Stimulated activated CD4-positive, alpha-beta T cell treated with anti-CD3 and anti-CD28 coated beads, Interleukin-1b, Interleukin-23, amount 100 ng/mL, for 48 hours (primary cell): Measurements from ENCODE around the gene CNOT11.

Experiments used
- DNase-seq: peaks from one replicate; pipeline ENCODE4 v3.0.0-alpha.2; 2020

Gene CNOT11

DNA sequence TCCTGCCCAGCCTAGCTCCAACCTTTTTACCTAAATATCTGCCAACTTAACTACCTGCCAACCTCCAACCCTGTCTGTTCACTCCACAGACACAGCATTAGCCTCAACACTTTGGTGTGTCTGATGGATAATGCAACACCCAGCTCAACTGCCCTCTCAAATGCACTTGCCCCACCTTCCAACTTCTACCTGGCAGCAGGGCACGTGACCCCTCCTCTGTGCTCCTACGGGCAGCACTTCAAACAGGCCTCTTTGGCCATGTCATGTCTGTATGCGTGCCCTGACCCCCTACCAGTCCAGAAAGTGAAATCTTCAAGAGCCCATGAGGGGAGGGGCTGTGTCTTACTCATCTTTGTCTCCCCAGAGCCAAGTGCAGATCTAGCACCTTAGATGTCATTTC lies 30.3 kb downstream of the CNOT11 start:
- DNase-seq = no peak

DNA sequence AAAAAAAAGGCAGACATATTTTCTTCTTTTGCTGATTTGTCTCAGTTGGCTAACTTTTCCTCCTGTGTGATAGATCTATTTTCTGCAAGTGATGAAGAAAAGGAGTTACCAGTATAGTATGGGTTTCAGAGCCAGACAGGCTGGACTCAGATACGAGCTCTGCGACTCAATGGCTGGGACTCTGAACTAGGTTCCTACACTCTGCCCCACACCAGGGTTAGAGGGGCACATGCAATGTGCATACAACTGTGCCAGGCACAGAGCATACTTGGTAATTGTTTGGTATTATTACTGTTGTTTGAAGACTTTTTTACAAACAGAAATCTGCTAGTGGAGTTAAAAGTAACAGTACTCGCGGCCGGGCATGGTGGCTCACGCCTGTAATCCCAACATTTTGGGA lies 34.0 kb downstream of the CNOT11 start:
- DNase-seq = no peak

GRCh38 chr2:101287303-101287702 lies 34.6 kb downstream of the CNOT11 start:
- no peak for DNase-seq

DNA sequence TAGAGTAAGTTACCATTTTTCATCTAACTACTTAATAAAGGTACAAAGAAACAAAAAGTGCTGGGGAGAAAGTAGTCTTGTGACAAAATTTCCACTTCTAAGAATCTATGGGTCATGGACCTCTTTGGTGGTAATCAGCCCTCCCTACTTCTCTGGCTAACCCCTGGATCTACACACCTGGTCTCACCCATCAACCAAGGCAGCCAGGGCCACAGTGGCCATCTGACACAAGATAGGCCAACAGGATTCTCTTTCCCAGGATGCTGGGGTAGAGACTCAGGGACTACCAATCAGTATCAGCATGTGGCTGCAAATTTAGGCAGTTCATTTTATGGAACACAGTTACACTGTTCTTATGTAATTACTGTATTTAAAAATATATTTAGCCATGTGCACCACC lies 38.0 kb downstream of the CNOT11 start:
- DNase-seq = no peak

DNA sequence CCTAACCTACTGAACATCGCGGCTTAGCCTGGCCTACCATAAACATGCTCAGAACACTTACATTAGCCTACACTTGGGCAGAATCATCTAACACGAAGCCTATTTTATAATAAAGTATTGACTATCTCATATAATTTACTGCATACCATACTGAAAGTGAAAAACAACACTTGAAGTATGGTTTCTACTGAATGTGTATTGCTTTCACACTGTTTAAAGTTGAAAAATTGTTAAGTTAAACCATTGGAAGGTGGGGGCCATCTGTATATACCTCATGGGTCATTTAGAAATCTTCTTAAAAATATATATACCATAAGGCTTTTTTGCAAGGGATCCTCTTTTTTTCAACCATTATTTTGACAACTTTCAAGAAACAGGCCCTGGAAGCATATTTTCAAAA lies 39.3 kb downstream of the CNOT11 start:
- DNase-seq = no peak

DNA sequence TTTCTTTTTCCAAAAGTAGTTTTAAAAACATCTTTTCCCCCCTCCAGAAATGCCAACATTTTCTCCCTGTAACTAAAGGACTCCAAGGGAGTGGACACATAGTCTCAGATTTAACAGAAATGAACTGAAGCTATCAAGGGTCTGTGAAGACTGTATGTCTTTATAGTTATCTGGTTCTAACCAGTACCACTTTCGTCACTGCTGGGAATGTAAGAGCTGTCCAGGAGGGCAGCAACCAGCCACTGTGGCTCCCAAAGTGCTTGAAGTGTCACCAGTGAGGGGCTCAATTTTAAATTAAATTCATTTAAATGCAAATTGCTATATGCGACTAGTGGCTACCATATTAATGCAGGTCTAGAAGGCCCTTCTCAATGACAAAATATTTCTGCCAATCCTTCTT lies 40.9 kb downstream of the CNOT11 start:
- DNase-seq = no peak

GRCh38 chr2:101294861-101295260 lies 42.2 kb downstream of the CNOT11 start:
- no peak for DNase-seq

DNA sequence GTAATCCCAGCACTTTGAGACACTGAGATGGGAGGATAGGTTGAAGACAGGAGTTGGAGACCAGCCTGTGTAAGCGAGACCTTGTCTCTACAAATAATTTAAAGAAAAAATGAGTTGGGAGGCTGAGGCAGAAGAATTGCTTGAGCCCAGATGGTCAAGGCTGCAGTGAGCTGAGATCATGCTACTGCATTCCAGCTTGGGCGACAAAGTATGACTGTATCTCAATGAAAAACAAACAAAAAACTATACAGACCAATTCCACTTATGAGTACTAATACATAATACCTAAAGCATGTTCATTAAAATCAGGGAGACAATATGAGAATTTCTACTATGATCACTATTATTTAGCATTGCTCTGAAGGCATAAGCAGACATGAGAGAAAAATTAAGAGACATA lies 43.2 kb downstream of the CNOT11 start:
- no peak for DNase-seq

DNA sequence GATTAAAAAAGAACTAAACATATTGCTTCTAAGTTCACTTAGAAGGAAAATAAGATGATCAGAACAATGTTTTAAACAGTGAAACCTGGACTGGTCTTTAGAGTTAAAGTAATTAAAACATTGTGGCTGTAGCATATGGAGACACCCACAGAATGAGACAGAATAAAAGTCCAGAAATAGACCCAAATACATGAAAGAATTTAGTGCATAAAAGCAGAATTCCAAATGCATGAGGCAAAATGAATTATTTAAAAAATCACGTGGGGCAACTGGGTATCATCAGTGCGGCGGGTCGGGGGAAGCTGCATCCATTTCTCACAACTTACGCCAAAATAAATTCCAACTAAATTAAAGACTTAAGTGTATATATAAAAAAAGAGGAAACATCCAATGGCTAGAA lies 43.7 kb downstream of the CNOT11 start:
- DNase-seq = no peak

- no peak for DNase-seq
These were observed 44.7 kb downstream of the CNOT11 start for GRCh38 chr2:101297383-101297782.

GRCh38 chr2:101299604-101300003 lies 46.9 kb downstream of the CNOT11 start:
- DNase-seq = no peak

DNA sequence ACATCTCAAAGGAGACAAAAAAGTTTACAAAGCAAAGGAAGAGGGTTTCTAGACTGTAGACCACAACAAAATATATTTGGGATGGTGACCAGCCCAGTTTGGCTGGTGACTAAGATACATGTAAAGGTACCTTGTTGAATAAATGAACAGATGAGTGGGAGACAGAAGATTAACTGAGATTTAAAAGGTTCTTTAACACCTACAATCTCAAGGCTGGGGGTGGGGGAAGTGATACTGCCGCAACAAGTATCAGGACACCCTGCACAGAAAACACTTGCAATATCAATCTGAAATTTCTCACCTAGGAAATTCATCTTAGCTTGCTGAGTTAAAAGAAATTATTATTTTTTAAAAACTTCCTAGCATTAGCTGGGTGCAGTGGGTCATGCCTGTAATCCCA lies 47.5 kb downstream of the CNOT11 start:
- DNase-seq = no peak

DNA sequence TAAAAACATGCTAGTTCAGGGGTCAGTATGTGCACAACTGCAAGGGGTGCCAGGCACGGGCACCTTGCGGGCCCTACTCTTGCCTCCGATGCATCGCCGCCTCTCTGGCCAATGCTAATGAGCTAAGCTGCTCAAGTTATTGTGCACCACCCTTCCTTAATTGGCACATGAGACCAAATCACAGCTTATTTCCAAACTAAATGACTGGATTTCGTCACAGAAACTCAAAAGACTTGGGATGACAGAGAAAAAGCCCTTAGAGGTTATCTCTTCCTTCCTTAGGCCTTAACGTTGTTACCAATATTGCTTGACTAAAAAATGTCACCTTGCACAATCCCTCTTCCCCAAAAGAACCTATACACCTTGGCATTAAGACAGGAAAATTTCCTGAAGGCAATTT lies 48.1 kb downstream of the CNOT11 start:
- no peak for DNase-seq

GRCh38 chr2:101302016-101302415 lies 49.3 kb downstream of the CNOT11 start:
- DNase-seq = no peak

GRCh38 chr2:101303688-101304087 lies 51.0 kb downstream of the CNOT11 start:
- no peak for DNase-seq

DNA sequence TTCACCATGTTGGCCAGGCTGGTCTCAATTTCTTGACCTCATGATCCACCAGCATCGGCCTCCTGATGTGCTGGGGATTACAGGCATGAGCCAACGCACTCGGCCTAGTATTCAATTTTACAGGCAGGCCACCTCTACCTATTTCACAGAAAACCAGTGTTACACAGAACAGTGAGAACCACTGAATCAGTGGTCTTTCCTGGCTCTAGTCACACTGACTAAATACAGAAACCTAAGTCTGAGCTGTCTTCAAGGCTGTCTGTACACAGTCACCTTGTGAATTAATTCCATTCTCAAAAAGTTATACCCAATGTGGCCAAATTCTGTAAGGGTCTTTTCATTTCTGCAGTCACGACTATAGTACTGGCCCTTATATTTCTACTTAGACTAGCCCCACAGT lies 52.3 kb downstream of the CNOT11 start:
- no peak for DNase-seq

DNA sequence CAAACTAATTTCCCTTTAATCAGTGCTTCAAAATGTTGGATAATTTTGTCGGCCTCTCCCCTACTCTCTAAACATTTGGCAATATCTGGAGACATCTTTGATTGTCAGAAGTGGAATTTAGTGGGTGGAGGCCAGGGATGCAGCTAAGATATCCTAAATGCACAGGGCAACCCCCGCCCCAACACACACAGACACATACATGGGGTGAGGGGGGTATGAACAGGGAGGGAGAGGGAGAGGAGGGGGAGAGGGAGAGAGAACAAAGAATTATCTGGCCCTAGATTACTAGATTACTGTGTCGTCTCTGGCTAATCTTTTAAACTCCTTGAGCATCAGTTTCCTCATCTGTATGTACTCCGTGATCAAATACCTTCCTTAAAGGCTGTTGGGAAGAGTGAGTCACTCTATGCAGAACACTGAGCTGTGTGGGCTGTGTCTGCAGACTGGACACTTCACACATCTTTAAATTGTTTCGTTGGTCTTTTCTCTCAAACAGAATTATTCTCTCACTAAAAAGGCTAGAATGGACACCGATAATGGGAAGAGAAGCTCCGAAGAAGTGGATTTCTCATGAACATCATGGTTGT lies 52.9 kb downstream of the CNOT11 start:
- no peak for DNase-seq

- DNase-seq = peak; percentile 10
These were observed 53.7 kb downstream of the CNOT11 start for GRCh38 chr2:101306410-101306809.

GRCh38 chr2:101307503-101307902 lies 54.8 kb downstream of the CNOT11 start:
- DNase-seq = peak; percentile 25

DNA sequence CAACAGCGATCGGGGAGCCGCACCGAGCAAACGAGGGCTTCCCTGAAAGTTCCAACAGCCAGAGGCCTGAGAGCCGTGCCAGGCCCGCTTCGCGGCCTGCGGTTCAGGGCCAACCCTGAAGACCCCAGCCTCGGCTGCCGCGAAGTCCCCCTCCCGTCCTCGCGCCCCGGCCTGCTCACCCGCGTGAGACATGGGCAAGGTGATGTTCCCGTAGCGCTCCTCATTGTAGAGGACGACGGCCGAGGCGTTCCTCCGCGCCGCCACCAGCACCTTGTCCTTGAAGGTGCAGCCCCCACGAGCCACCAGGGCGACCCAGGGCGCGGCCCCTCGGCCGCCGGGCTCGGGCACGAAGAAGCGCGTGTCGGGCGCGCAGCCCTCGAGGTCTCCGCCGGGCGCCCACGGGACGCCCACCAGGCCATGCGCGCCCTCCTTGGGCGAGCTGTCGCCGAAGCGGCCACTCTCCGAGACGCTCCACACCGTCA lies 55.3 kb downstream of the CNOT11 start:
- peak; percentile 26 for DNase-seq

DNA sequence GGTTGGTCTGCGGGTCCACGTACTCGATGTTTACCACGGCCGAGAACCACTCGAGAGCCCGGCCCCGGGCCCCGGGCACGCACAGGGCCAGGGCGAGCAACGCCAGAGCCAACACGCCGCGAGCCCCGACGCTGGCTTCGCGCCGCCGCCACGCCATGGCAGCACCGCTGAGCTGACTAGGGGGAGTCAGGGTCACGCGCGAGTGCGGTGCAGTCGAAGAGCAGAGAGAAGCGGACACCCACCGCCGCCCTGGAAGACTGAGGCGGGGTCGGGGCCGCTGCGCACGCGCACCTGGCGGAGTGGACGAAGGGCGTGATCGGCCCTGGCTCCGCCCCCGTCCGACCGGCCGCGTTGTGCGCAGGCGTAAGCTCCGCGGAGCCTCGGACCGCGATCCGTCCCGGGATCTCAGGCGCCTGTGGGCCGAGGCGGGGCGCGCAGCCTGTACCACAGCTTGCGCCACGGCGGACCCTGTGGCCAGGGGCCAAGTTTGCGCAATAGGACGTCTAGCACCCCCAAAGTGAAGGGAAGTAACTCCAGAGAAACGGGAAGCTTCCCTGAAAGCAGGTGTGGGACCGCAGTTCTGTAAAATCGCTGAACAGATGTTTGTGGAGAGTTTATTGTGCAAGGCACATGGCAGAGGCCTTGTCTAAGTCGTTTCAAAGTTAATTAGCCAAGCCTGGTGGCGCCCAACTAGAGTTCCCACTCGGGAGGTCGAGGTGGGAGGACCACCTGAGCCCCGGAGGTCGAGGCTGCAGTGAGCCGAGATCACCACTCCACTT lies 55.9 kb downstream of the CNOT11 start, which contains the start of gene RNF149:
Gene RNF149, minus strand, starts transcription at position 270 of the 779 bp plus-strand sequence. Its CDS starts 113 bp downstream, at position 157.
- peak; percentile 88 for DNase-seq

GRCh38 chr2:101310090-101310833 lies 57.6 kb downstream of the CNOT11 start:
- DNase-seq = no peak

- no peak for DNase-seq
These were observed 58.4 kb downstream of the CNOT11 start for GRCh38 chr2:101310834-101311695.
